ACC112 (cell line): ENCODE results near the gene GPR84.

Experiments
- H2AFZ ChIP-seq: fragments of 200-600 bp; sonication (generic); one replicate; pipeline ENCODE4 v1.6.0; 2017; ENCODE audit warnings: antibody characterized with exemption, low read length; ENCODE audit not compliant: unreplicated experiment
- H3K27ac ChIP-seq: fragments of 200-600 bp; sonication (generic); 2 replicates; pipeline ENCODE4 v1.5.1; 2014; ENCODE audit warnings: low read depth, mild to moderate bottlenecking, antibody characterized with exemption, low read length, moderate library complexity
- H3K27me3 ChIP-seq: fragments of 200-600 bp; sonication (generic); 2 replicates; pipeline ENCODE4 v1.6.1; 2014; ENCODE audit warnings: mild to moderate bottlenecking, antibody characterized with exemption, low read length, moderate library complexity, mixed read lengths; ENCODE audit not compliant: insufficient read depth
- H3K36me3 ChIP-seq: fragments of 200-600 bp; sonication (generic); 2 replicates; pipeline ENCODE4 v1.6.1; 2016; ENCODE audit warnings: mild to moderate bottlenecking, antibody characterized with exemption, low read length, moderate library complexity, mixed read lengths; ENCODE audit not compliant: insufficient read depth
- H3K4me1 ChIP-seq: fragments of 200-600 bp; sonication (generic); one replicate; pipeline ENCODE4 v1.6.1; 2016; ENCODE audit warnings: low read length, mixed read lengths; ENCODE audit not compliant: insufficient read depth, unreplicated experiment, control insufficient read depth
- H3K4me3 ChIP-seq: fragments of 200-600 bp; sonication (generic); 2 replicates; pipeline ENCODE4 v1.5.1; 2014; ENCODE audit warnings: mild to moderate bottlenecking, low read depth, low read length
- H3K79me2 ChIP-seq: fragments of 200-600 bp; sonication (generic); one replicate; pipeline ENCODE4 v1.6.0; 2016; ENCODE audit warnings: low read length; ENCODE audit not compliant: control insufficient read depth, unreplicated experiment, insufficient read depth

Gene GPR84

GRCh38 chr12:54392485-54393206, 28.4 kb upstream of the GPR84 start:
- H3K4me1 ChIP-seq = peaks cover 4% of the 10 kb centered on the region
- H3K27ac ChIP-seq = no peak overlapping the region
- H3K36me3 ChIP-seq = peaks cover 26% of the 10 kb centered on the region
- no peak overlapping the region for H3K4me3 ChIP-seq
- H3K27me3 ChIP-seq = no peaks in the 10 kb centered on the region
- no peaks in the 10 kb centered on the region for H3K79me2 ChIP-seq
- H2AFZ ChIP-seq = no peak overlapping the region

DNA sequence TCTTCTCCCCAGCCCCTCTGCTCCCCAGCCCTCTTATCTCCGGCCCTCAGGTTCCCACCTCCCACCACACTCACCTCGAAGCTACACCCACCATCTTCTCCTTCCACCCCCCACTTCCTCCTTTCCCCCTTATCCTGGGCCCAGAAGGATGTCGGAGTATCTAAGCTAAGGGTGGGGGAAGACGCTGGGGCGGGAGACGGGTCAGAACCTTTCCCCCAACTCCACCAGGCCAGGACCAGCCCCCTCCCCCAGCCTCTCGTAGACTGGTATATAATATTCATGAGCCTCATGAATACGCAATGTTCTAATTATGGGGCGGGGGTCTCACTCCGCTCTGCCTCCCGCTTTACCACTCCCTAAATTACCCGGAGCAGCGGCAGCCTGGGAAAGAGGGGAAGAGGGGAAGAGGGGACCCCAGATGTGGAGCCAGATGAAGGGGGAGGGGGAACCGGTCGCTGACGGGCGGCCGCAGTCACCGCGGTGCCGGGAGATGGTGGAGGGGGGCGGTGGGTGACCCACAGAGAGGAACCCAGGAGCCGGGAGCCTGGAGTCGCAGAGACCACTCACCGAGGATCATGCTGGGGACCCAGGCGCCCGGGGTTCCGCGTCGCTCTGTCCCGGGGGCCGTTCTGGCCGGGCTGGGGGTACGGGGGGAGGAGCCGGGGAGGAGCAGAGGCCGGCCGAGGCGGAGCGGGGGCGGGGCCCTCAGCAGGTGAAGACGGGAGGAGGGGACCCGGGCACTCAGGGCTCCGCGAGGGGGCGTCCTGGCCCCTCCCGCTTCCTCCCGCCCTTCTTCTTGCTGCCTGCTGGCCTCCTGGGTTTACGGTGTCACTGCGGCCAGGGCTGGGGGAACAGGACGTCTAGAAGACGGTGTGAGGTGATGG, 26.6 kb upstream of the GPR84 start:
- peaks cover 11% of the 10 kb centered on the region for H3K4me1 ChIP-seq
- no peak overlapping the region for H2AFZ ChIP-seq
- H3K36me3 ChIP-seq = peaks cover 13% of the 10 kb centered on the region
- no peaks in the 10 kb centered on the region for H3K79me2 ChIP-seq
- no peak overlapping the region for H3K4me3 ChIP-seq
- H3K27me3 ChIP-seq = no peaks in the 10 kb centered on the region
- H3K27ac ChIP-seq = no peak overlapping the region

GRCh38 chr12:54390176-54390667, 25.9 kb upstream of the GPR84 start:
- H3K36me3 ChIP-seq = peaks cover 9% of the 10 kb centered on the region
- no peaks in the 10 kb centered on the region for H3K27me3 ChIP-seq
- H2AFZ ChIP-seq = no peak overlapping the region
- no peak overlapping the region for H3K27ac ChIP-seq
- no peaks in the 10 kb centered on the region for H3K79me2 ChIP-seq
- H3K4me3 ChIP-seq = no peak overlapping the region
- peaks cover 16% of the 10 kb centered on the region for H3K4me1 ChIP-seq

- Histone ChIP-seq H3K27ac (no peak overlapping the region), H3K36me3 (peaks cover 4% of the 10 kb centered on the region), H3K4me1 (peaks cover 18% of the 10 kb centered on the region), H3K79me2 (no peaks in the 10 kb centered on the region), H3K4me3 (no peak overlapping the region), H3K27me3 (no peaks in the 10 kb centered on the region), H2AFZ (no peak overlapping the region)
Measured at GRCh38 chr12:54389607-54390175, 25.4 kb upstream of the GPR84 start.

- H3K4me3 ChIP-seq = no peak overlapping the region
- H3K27ac ChIP-seq = no peak overlapping the region
- no peak overlapping the region for H2AFZ ChIP-seq
- H3K79me2 ChIP-seq = no peaks in the 10 kb centered on the region
- peaks cover 24% of the 10 kb centered on the region for H3K4me1 ChIP-seq
- no peaks in the 10 kb centered on the region for H3K36me3 ChIP-seq
- no peaks in the 10 kb centered on the region for H3K27me3 ChIP-seq
Measured at GRCh38 chr12:54389134-54389508, 24.8 kb upstream of the GPR84 start.

DNA sequence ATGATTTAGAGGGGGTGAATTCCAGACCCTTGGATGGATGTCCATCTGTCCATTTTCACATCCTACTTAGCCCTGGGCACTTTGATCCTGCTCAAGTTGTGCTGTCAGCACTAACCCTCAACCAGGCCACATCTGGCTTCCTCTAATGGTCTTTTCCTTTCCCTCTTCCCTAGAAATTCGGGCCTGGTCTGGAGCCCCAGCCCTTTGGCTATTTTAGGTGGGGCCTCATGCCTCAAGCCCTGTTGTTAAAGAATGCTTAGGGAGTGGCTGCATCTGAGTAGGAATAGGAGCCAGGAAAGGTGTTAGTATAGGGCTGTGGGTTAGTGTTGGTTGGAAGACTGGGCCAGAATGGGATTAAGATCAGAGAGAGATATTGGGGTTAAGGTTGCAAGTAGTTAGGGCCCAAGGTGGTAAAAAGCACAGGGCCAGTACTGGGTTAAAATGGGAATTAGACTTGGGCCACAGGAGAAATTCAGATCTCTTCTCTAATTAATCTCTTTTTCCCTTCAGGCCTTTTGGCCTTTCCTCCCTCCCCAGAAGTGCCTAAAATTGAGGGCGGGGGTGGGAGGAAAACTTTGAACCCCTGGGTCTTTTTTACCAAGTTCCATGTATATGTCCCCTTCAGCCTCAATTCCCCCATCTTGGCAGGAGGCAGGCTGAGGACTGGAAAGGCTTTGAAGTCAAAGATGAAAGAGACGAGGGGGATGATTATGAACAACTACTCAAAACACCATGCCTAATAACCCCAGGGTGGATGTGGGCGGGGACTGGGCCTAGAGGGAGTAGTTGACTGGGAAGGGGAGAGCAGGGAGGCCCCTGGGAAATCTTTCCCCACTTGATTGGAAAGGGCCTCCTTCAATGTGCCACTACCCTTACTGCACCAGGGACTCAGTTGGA, 24.2 kb upstream of the GPR84 start:
- Histone ChIP-seq H3K27me3 (no peaks in the 10 kb centered on the region), H3K4me1 (peaks cover 30% of the 10 kb centered on the region), H3K4me3 (no peak overlapping the region), H3K79me2 (no peaks in the 10 kb centered on the region), H3K27ac (peak overlapping the region; percentile 23; the same call in 1 of the 2 replicates), H2AFZ (no peak overlapping the region), H3K36me3 (no peaks in the 10 kb centered on the region)

DNA sequence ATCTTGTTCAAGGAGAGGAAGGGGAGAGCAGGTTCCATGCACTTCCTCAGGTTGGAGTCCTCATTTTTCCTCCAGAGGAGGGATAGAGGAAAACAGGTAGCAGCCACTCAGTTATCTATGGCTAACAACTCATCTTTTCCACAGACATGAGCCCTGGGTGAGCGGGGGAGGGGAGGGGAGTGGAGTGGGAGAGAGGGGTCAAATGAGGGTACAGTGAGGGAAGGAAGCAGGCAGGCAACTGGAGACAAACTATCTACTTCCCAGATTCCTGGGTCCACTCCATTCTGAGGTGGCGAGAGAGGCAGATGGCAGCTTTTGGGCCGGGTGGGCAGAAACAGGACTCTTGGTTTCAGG, 22.8 kb upstream of the GPR84 start:
- H3K36me3 ChIP-seq = peaks cover 4% of the 10 kb centered on the region; the same call in 1 of the 2 replicates
- H3K27ac ChIP-seq = no peak overlapping the region; the same call in 1 of the 2 replicates
- peaks cover 41% of the 10 kb centered on the region for H3K4me1 ChIP-seq
- no peaks in the 10 kb centered on the region for H3K79me2 ChIP-seq
- no peak overlapping the region for H2AFZ ChIP-seq
- no peaks in the 10 kb centered on the region for H3K27me3 ChIP-seq
- H3K4me3 ChIP-seq = no peak overlapping the region

DNA sequence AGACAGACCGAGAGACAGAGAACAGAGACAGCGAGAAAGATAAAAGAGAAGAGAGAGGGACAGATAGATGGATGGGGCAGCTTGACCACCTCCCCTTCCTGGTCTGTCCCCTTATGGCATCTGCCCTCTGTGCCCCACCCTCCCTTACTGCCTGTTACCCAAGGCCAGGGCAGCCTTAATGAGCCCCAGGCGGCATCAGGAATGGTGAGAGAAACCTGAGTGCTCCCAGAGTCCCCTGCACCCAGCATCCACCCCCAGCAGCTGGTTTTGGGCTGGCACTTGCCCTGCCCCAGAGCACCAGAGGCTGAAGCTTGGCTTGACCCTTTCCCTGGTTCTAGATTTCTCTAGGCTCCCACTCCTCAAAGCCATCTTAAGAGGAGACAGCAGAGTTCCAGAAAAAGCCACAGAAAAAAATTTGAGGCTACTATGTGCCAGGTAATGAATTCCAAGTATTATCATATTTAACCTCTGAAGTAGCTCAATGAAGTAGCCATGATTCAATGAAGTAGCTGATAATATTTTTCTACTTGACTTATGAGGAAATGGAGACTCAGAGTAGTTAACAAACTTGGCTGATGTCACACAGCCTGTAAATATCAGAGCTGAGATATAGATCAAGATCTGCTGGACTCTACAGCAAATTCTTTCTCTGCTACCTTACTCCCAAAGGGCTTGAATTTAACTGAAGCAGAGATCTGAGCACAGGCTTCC, 22.3 kb upstream of the GPR84 start:
- H2AFZ ChIP-seq = no peak overlapping the region
- H3K27ac ChIP-seq = no peak overlapping the region
- H3K4me1 ChIP-seq = peaks cover 44% of the 10 kb centered on the region
- no peak overlapping the region for H3K4me3 ChIP-seq
- H3K36me3 ChIP-seq = peaks cover 4% of the 10 kb centered on the region; the same call in 1 of the 2 replicates
- H3K79me2 ChIP-seq = no peaks in the 10 kb centered on the region
- H3K27me3 ChIP-seq = no peaks in the 10 kb centered on the region

DNA sequence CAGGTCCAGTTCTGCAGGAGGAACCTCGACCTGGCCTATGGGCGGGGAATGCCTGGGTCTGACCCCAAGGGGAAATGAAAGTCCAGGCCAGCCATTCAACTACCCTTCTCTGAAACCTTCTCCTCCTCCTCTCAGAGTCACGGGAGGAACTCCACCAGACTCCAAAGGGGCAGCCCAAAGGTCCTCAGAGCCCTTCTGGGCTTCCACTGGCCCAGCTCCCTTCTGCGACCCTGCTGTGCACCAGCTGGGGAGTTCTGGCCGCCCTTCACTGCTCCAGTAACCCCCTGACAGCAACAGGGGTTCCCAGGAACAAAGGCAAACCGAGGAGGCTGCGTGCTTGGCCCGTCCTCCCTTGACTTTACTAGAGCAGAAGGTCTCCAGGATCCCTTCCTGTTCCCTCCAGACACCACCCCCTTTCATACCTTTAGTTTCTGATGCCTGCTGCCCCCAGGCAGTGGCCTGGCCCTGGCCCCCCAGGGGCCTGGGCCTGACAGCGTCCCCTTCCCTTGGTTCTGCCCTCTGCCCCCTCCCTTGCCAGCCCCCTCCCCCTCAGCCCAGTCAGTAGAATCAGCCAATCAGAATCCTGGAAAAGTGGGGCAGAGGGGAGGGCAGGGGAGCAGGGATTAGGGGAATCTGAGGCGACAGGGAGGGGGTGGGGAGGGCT, 21.1 kb upstream of the GPR84 start:
- peaks cover 48% of the 10 kb centered on the region for H3K4me1 ChIP-seq
- no peak overlapping the region for H3K4me3 ChIP-seq
- H2AFZ ChIP-seq = no peak overlapping the region
- no peaks in the 10 kb centered on the region for H3K79me2 ChIP-seq
- H3K36me3 ChIP-seq = peaks cover 7% of the 10 kb centered on the region
- no peaks in the 10 kb centered on the region for H3K27me3 ChIP-seq
- 0 out of 2 replicates have a peak overlapping the region, but pooled peaks have one; percentile 1 for H3K27ac ChIP-seq
